ENCODE measurements around the gene MRGPRF.

MRGPRF gene

GRCh38 chr11:69027704-69028372 lies 14.8 kb upstream of the MRGPRF start:
- H3K4me2 ChIP-seq (ENCODE audit: low read length), result no peak overlapping the region
- no peaks in the 10 kb centered on the region for H3K4me1 ChIP-seq (ENCODE audit: low read length)
- no peak overlapping the region for H3K4me3 ChIP-seq (ENCODE audit: low read length)
- no peak overlapping the region for H3K9ac ChIP-seq (ENCODE audit: low read length)
- H4K20me1 ChIP-seq (ENCODE audit: insufficient read depth, low read length), result no peaks in the 10 kb centered on the region
- H3K27ac ChIP-seq (ENCODE audit: low read length), result no peak overlapping the region
- TF ChIP-seq, protein P1, sequence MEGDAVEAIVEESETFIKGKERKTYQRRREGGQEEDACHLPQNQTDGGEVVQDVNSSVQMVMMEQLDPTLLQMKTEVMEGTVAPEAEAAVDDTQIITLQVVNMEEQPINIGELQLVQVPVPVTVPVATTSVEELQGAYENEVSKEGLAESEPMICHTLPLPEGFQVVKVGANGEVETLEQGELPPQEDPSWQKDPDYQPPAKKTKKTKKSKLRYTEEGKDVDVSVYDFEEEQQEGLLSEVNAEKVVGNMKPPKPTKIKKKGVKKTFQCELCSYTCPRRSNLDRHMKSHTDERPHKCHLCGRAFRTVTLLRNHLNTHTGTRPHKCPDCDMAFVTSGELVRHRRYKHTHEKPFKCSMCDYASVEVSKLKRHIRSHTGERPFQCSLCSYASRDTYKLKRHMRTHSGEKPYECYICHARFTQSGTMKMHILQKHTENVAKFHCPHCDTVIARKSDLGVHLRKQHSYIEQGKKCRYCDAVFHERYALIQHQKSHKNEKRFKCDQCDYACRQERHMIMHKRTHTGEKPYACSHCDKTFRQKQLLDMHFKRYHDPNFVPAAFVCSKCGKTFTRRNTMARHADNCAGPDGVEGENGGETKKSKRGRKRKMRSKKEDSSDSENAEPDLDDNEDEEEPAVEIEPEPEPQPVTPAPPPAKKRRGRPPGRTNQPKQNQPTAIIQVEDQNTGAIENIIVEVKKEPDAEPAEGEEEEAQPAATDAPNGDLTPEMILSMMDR (IDR thresholded peaks at IDR 0.05; ENCODE audit: low read depth, low read length), result no peak
- TF ChIP-seq EZH2phosphoT487 (IDR thresholded peaks at IDR 0.05; ENCODE audit: low read depth), result no peak
- no peaks in the 10 kb centered on the region for H3K36me3 ChIP-seq (replicated peaks; ENCODE audit: low read depth, low read length)
- H3K27me3 ChIP-seq (ENCODE audit: low read depth, low read length), result peaks cover 12% of the 10 kb centered on the region
- no peaks in the 10 kb centered on the region for H3K79me2 ChIP-seq (ENCODE audit: low read length)
- H3K9me3 ChIP-seq (ENCODE audit: insufficient read depth, low read length), result no peaks in the 10 kb centered on the region
- H2AFZ ChIP-seq (ENCODE audit: low read depth, low read length), result no peak overlapping the region

GRCh38 chr11:69024509-69024908 lies 11.5 kb upstream of the MRGPRF start:
- no peaks in the 10 kb centered on the region for H3K79me2 ChIP-seq (ENCODE audit: low read length)
- no peak overlapping the region for H3K4me3 ChIP-seq (ENCODE audit: low read length)

DNA sequence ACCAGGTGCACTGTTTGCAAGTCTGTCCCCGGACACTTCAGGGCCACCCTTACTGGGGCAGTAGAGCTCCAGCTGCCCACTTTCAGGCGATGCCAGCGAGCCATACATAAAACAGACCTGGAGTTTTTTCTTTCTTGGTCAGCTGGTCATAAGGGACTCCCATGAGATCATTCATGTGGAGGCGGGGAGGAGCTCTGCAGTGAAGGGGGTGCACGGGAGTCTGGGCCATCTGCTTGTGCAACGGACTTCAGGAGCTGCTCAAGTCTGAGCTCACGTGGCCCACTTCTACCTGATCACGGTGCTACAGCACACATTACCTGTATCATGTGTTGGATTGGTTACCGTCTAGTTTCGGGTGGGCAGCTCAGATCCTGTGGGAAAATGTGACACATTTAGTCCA lies 9.2 kb upstream of the MRGPRF start:
- Histone ChIP-seq H3K9me3 (ENCODE audit: insufficient read depth, low read length) (no peaks in the 10 kb centered on the region), H3K79me2 (ENCODE audit: low read length) (no peaks in the 10 kb centered on the region), H3K27ac (ENCODE audit: low read length) (no peak overlapping the region), H3K27me3 (ENCODE audit: low read depth, low read length) (0 out of 2 replicates have a peak, but pooled peaks cover 5% of the 10 kb centered on the region), H3K4me2 (ENCODE audit: low read length) (no peak overlapping the region), H2AFZ (ENCODE audit: low read depth, low read length) (no peak overlapping the region), H3K36me3 (replicated peaks; ENCODE audit: low read depth, low read length) (no peaks in the 10 kb centered on the region), H3K9ac (ENCODE audit: low read length) (no peak overlapping the region), H4K20me1 (ENCODE audit: insufficient read depth, low read length) (no peaks in the 10 kb centered on the region), H3K4me1 (ENCODE audit: low read length) (no peaks in the 10 kb centered on the region), H3K4me3 (ENCODE audit: low read length) (no peak overlapping the region)
- TF ChIP-seq EZH2phosphoT487 (IDR thresholded peaks at IDR 0.05; ENCODE audit: low read depth), result no peak

More at GRCh38 chr11:69024509-69024908, 11.5 kb upstream of the MRGPRF start:
- Histone ChIP-seq H4K20me1 (ENCODE audit: insufficient read depth, low read length) (no peaks in the 10 kb centered on the region), H3K27me3 (ENCODE audit: low read depth, low read length) (no peaks in the 10 kb centered on the region; the same call in 1 of the 2 replicates), H3K4me1 (ENCODE audit: low read length) (no peaks in the 10 kb centered on the region), H3K36me3 (replicated peaks; ENCODE audit: low read depth, low read length) (no peaks in the 10 kb centered on the region), H3K27ac (ENCODE audit: low read length) (no peak overlapping the region), H3K4me2 (ENCODE audit: low read length) (no peak overlapping the region), H3K9ac (ENCODE audit: low read length) (no peak overlapping the region), H3K9me3 (ENCODE audit: insufficient read depth, low read length) (no peaks in the 10 kb centered on the region), H2AFZ (ENCODE audit: low read depth, low read length) (no peak overlapping the region)
- no peak for TF ChIP-seq EZH2phosphoT487 (IDR thresholded peaks at IDR 0.05; ENCODE audit: low read depth)
- TF ChIP-seq, protein P1 (IDR thresholded peaks at IDR 0.05; ENCODE audit: low read depth, low read length), result no peak

DNA sequence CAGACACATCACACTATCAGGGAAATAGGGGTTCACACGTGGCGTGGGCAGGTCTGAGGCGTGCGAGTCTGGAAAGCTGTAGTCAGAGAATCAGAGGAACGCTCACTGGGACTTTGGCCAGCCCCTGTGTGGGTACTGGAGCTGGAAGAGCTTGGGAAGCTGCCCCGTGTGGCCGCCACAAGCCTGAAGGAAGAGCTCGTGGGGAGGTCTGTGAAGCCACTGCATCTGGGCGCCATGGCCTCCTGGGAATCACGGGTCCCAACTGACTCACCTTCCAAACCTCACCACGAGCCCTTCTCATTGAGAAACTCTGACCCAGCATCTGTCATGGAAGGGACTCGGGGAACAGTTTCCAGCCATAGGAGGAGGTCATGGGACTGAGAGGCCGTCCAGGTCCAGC lies 5.9 kb upstream of the MRGPRF start:
- H3K79me2 ChIP-seq (ENCODE audit: low read length), result no peaks in the 10 kb centered on the region

More for the DNA sequence above, 5.9 kb upstream of the MRGPRF start:
- no peaks in the 10 kb centered on the region for H4K20me1 ChIP-seq (ENCODE audit: insufficient read depth, low read length)
- no peaks in the 10 kb centered on the region for H3K4me1 ChIP-seq (ENCODE audit: low read length)
- H3K27ac ChIP-seq (ENCODE audit: low read length), result no peak overlapping the region
- no peak overlapping the region for H3K9ac ChIP-seq (ENCODE audit: low read length)
- no peak overlapping the region for H3K4me3 ChIP-seq (ENCODE audit: low read length)
- H2AFZ ChIP-seq (ENCODE audit: low read depth, low read length), result no peak overlapping the region
- no peak for TF ChIP-seq EZH2phosphoT487 (IDR thresholded peaks at IDR 0.05; ENCODE audit: low read depth)
- TF ChIP-seq, protein P1 (IDR thresholded peaks at IDR 0.05; ENCODE audit: low read depth, low read length), result no peak
- H3K9me3 ChIP-seq (ENCODE audit: insufficient read depth, low read length), result no peaks in the 10 kb centered on the region
- no peak overlapping the region for H3K4me2 ChIP-seq (ENCODE audit: low read length)
- 0 out of 2 replicates have a peak, but pooled peaks cover 5% of the 10 kb centered on the region for H3K27me3 ChIP-seq (ENCODE audit: low read depth, low read length)
- H3K36me3 ChIP-seq (replicated peaks; ENCODE audit: low read depth, low read length), result no peaks in the 10 kb centered on the region

All from OCI-LY3 (cell line).